ENCODE measurements around the gene NOL3. TPM values are rescaled to one million over a fixed set of nuclear protein-coding genes. Genes with fewer than 3 reads are reported as not detected.
A peak's percentile ranks its signal among the peaks of the same experiment; 100 is the strongest.

The NOL3 gene
- total and polyA plus RNA-seq, 2 of the 13 experiments (the other 11 are each of a cell fraction or from before 2014, with no cell fraction given): 5.7 to 20.5 TPM

- TF ChIP-seq ZNF740 (CRISPR knock-in tag; IDR thresholded peaks at IDR 0.05) (no peak), SMC3 (IDR thresholded peaks at IDR 0.05; ENCODE audit: low read length) (no peak), KLF13 (CRISPR knock-in tag; IDR thresholded peaks at IDR 0.05) (peak; percentile 60; the same call in 1 of the 2 replicates), SRF (IDR thresholded peaks at IDR 0.05; ENCODE audit: low read depth, low read length) (no peak), ZNF788 (CRISPR knock-in tag; IDR thresholded peaks at IDR 0.05; ENCODE audit: borderline replicate concordance) (peak; percentile 89), CERS6 (CRISPR knock-in tag; IDR thresholded peaks at IDR 0.05) (no peak), POLR2A (IDR thresholded peaks at IDR 0.05; ENCODE audit: insufficient read depth in 1 of 2, low read depth in 2 of 2, low read length in 2 of 2) (0 out of 4 replicates have a peak, but pooled peaks of 1 of the 2 experiments have one; percentile 32), ZNF160 (CRISPR knock-in tag; IDR thresholded peaks at IDR 0.05) (peak; percentile 79), KIAA2018 (CRISPR knock-in tag; IDR thresholded peaks at IDR 0.05; ENCODE audit: borderline replicate concordance) (no peak), TCF12 (IDR thresholded peaks at IDR 0.05) (no peak), TCF12 (CRISPR knock-in tag; IDR thresholded peaks at IDR 0.05) (no peak; the same call in 1 of the 2 replicates), NFE2L1 (CRISPR knock-in tag; IDR thresholded peaks at IDR 0.05; ENCODE audit: borderline replicate concordance) (no peak), ERF (CRISPR knock-in tag; IDR thresholded peaks at IDR 0.05) (no peak), ZNF207 (IDR thresholded peaks at IDR 0.05; ENCODE audit: borderline replicate concordance) (no peak), ZSCAN30 (CRISPR knock-in tag; IDR thresholded peaks at IDR 0.05) (no peak), TOE1 (CRISPR knock-in tag; IDR thresholded peaks at IDR 0.05) (no peak)
Observed at GRCh38 chr16:67177743-67178699, 7.7 kb downstream of the NOL3 start (continued).
